Renal pelvis (tissue), 4 donors: ENCODE measurements around the gene ZNF385C. TPM values are rescaled to one million over a fixed set of nuclear protein-coding genes. Genes with fewer than 3 reads are reported as not detected.
A peak's percentile ranks its signal among the peaks of the same experiment; 100 is the strongest.

Source experiments
- DNase-seq: peaks from one replicate; pipeline ENCODE4 v3.0.0-alpha.2; 2013
- polyA plus RNA-seq, 3 donors: library from polyadenylated mRNA; unstranded; fragments of 120-200 nt; gene quantifications; one replicate each; pipeline ENCODE4 v1.2.1, GENCODE V29; 2013; ENCODE audit not compliant: insufficient read length in 3 of 3

ZNF385C gene
- polyA plus RNA-seq, 3 donors, result 6.3 to 9.0 (median 6.9) TPM

DNA sequence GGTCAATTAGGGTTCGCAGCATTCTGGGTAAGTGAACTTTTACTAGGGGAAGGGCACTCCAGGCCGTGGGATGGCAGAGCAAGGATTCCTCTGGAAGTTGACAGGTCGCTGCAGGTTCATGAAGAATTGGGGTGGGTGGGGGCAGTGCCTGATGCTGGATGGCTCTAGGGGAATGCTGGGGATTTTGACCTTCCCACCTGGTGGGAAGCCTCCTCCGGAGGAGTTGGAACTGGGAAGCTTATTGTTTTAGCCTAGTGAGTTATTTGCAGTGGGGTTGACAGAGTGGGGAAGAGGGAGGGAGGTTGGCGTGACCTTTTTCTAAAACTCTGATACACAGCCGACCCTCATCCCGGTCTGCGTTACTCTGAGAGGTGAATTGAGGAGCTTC is 47.3 kb downstream of the ZNF385C start:
- no peak for DNase-seq

DNA sequence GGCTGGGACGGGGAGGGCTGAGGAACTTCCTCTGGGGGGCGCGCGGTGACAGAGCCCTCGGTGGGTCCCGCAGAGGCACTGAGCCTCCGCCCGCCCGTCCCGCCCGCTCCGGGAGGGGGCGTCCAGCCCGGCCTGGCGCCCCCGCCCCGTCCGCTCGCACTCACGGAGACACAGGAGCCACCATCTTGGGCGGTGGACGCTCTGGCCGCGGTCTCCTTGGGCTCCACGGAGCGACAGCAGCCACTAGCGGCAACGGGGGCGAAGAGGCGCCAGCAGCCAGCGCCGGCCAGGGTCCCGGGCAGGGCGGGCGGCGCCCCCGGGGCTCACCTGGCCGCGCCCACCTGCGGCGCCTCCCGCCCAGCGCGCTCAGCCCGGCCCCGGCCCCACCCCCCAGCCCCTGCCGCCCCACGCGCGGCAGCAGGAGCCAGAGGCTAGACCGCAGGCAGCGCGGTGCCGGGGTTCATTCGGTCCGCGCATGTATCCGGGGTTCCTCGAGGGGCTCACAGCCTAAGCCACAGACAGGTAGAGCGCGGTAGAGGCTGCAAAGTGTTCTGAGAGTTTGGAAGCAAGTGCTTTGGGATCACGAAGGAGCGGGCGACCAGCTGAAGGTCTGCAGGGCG is 47.8 kb downstream of the ZNF385C start, which contains the start of gene C17orf113:
C17orf113 (minus strand) TSS at position 209 of the 620 bp plus-strand sequence. CDS start 7,225 bp downstream, outside the sequence.
- DNase-seq, result no peak

DNA sequence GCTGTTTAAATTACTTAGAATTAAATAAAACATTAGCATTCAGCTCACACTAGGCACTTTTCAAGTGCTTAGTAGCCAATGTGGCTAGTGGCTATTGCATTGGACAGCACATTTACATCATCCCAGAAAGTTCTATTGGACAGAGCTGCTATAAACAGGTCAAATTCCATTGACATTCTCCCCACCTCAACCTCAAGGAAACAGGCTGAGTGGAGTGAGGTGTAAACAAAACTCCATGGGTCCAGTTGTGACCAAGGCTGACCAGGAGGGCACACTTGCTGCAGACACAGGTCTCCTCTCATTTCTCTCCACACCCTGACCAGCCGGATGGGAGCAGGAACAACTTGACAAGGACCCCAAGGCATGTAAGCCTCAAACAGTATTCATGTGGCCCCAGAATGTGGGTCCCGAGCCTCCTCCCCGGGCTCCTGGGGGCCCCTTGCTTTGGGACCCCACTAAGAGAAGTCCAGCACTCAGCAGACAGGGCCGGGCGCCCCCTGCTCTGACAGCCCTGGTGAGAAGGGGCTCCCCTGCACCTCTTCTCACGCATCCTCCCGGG is 48.4 kb downstream of the ZNF385C start:
- no peak for DNase-seq

- no peak for DNase-seq
These were observed 50.9 kb downstream of the ZNF385C start for GRCh38 chr17:42047343-42047742.

GRCh38 chr17:42045719-42046118 is 52.6 kb downstream of the ZNF385C start:
- no peak for DNase-seq

DNA sequence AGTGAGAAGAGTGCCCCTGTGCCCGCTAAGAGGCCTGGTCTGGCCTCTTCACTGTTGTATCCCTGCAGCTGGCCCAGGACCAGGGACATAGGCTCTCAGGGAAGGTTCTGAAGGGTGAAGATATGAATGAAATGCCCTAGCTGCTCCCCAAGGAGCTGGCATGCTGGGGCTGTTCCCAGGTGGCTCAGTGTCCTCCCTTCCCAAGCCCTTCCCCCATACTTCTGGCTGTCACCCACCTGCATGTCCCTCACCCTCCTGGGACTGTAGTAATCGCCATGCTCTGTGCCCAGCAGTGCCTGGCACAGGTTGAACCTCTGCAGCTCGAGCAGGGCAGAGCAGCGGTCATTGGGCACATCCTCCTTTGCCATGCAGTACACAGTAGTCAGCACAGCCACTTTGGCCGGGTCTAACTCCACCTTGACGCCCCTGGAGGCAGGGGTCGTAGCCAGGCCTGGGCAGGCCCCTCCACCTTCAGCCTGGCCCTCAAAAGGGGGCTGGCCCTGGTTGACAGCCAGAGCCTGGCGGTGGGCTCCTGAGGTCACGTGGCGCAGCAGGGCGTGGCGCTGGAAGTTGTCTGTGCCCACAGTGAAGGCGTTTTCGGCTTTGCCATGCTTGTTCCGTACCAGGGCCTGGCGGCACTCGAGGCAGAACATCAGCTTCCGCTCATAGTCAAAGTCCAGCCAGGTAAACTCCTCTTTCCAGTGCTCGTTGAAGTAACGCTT is 55.5 kb downstream of the ZNF385C start:
- DNase-seq, result no peak

DNA sequence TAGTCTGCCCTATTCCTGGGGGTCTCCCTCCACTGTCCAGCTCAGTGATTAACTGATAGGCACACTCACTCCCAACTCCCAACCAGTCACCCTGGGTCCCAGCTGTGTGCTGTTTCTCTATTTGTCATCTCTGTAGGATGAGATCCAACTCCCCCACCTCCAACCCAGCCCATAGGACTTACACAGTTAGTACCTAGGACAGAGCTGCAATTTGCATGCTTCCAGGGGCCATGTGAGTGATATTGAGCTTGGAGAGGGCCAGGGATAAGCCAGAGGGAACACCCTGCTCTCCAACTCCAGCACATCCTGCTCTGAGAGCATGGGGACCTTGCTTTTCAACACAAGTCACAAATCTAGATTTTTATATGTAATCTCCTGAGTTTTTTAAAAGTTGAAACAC is 56.7 kb downstream of the ZNF385C start:
- no peak for DNase-seq

DNA sequence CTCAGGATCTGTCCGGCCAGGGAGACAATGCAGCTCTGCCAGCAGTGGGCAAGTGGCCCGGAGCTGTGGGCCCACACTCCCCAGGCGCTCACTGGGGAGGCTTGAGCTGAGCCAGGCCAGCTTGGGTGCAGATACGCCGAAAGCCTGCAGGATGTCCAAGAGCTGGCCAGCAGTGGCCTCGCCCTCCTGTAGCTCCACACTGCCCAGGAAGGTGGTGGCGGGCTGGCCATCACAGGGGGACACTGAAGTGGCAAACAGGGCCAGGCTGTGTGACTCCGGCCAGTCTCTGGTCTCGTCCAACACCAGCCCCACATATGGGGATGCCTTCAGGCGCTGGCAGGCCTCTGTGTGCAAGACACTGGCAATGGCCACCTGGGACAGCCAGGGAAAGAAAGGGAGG is 57.5 kb downstream of the ZNF385C start:
- no peak for DNase-seq

DNA sequence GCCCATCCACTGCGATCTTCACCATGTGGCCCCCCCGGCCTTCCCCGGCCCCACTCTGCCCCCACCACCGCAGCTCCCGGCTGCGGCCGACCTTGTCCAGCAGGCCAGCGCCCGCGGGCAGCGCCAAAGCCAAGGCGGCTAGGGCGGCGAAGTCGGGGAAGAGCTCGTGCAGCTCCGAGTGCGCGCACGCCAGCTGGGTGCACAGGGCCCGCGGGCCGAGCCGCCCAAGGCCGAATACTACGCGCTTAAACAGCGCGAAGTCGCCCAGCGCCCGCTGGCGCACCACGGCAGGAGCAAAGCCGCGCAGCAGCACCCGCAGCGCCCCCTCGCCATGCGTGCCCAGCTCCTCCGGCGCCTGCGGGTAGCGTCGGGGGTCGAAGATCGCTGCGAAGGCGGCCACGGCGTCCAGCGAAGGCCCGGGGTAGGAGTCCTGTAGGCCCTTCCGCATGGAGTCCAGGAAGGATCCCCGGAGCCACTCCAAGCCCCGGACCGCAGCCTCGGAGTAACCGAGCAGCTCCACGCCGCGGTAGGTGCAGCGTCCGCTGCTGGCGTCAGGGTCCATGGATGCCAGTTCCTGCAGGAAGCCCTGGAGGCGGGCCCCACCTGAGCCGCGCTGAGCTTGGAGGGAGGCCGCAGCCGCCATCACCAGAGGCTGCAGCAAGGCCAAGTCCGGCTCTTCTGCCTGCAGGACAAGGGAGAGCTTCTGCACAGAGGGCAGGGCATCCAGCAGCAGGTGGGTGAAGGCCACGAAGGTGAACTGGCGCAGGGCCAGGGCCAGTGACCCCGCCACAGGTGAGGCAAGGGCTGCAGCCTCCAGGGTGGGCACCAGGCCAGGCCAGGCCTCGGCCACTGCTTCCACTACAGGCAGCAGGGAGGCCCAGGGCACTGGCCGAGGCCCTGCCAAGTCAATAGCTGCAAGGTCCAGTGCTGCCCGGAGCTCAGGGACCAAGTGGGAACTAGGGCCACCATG is 58.2 kb downstream of the ZNF385C start:
- no peak for DNase-seq

DNA sequence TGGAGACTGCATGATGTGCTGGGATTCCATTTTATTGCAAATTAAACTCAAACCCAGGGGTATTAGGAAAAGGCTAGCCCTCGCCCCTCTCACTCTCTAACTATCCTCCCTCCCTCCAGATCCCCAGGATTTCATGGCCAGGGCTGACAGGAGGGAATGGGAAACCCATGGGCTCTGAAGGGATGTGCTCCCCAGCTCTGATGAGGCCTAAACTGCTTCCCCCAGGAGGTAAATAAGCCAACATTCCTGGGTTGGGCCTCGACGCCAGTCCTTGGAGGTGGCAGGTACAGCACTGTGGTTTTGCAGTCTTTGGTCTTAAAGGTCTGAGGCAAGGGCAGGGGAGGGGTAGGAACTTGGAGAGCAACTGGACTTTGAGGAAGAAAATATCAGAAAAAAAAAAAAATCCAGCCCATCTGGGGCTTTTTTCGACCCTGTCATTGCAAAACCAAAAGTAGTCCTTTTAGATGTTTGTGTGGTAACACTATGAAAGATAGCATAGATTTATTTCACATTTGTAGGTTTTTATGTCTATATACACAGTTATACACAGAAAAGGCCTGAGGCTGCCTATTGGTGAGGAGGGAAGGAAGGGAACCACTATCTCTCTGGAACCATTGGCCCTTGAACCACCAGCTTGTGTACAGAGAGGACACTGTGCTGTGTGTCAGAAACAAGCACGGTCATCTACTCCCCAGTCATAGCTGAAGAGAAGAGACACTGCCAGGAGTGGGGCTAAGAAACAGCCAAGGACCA is 59.9 kb downstream of the ZNF385C start:
- no peak for DNase-seq

- DNase-seq, result no peak
These were observed 64.2 kb downstream of the ZNF385C start for GRCh38 chr17:42034059-42034458.

- no peak for DNase-seq
These were observed 66.7 kb downstream of the ZNF385C start for GRCh38 chr17:42031584-42031983.

DNA sequence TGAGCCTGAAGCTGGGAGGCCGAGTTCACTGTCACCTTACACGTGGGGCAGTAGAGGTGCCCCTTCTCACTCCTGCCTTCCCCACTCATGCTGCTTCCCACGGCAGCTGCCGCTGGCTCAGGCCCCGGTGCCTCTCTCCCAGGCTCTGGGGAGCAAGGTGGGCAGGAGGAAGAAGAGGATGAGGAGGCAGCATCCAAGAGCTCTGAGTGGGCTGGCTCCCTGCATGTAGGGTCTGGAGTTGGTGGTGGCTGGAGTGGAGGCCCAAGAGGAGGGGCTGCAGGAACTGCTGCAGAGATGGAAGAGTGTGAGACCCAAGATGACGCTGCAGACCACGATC is 69.5 kb downstream of the ZNF385C start:
- DNase-seq, result no peak

GRCh38 chr17:42027961-42028790 is 70.1 kb downstream of the ZNF385C start:
- peak; percentile 34 for DNase-seq

- DNase-seq, result no peak
These were observed 70.7 kb downstream of the ZNF385C start for GRCh38 chr17:42027590-42027889.

- DNase-seq, result no peak
These were observed 71.2 kb downstream of the ZNF385C start for GRCh38 chr17:42026857-42027589.

- DNase-seq, result no peak
These were observed 72.3 kb downstream of the ZNF385C start for GRCh38 chr17:42025936-42026335.

DNA sequence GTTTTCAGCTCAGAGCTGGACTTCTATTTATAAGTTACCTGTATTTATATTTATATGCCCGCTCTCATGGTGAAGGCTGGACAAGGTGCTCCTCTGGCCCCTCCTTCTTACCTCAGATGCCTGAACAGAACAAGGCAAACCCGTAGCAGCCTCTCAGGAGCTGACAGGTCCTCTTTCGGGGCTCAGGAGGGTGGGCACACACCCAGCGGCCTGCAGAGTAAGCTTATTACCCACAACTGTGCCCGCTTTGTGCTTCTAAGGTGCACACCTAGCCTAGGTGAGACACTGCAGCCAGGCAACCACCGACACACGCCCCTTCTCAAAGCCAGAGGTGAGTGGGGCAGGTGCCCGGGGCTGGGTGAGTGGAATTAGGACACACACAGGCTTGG is 73.1 kb downstream of the ZNF385C start:
- DNase-seq, result no peak

DNA sequence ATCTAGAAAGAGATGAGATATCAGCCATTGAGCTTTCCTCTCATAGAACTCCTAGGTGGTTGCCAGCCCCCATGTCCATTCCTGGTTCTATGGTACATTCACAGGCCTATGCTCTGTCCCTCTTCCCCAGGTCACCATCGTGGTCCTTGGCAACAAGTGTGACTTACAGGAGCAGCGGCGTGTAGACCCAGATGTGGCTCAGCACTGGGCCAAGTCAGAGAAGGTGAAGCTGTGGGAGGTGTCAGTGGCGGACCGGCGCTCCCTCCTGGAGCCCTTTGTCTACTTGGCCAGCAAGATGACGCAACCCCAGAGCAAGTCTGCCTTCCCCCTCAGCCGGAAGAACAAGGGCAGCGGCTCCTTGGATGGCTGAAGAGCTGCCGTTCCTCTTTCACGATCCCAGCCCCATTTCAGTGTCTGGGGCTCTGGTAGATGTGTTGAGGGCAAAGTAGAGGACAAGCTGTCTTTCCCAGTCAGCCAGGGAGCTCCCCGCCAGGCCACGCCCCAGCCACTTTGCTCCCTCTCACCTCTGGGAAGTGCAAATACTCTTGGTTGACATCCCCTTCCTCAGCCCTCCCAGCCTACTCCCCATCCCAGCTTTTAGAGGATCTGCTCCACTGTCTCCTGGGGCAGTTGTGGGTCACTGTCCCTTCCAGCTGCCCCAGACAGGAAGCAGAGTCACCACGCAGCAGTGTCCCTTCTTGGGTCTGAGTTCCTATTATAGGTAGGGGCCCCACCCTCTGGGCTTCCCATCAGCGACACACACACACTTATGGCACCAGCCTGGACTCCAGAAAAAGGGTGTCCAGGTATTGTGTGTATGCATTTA is 74.5 kb downstream of the ZNF385C start:
- no peak for DNase-seq
